Motor neuron (in vitro differentiated cells): Measurements from ENCODE around the gene GAS1. TPM values are rescaled to one million over a fixed set of nuclear protein-coding genes. Genes with fewer than 3 reads are reported as not detected.
A peak's percentile ranks its signal among the peaks of the same experiment; 100 is the strongest.

Experiments used
- ATAC-seq, 8 experiments: fragments of 200-7000 bp; cut with Tn5 transposase; replicated peaks in 6 of 8; 2 replicates each; pipeline ENCODE4 v1.8.0; 2021; ENCODE audit warnings: mild to moderate bottlenecking in 8 of 8, moderate library complexity in 8 of 8
- H3K27ac ChIP-seq, 2 donors: fragments of 250-450 bp; sonication (Bioruptor Pico); 2 replicates each; pipeline ENCODE4 v1.9.0; 2021; ENCODE audit warnings: antibody characterized with exemption in 2 of 2, mild to moderate bottlenecking in 2 of 2, moderate library complexity in 1 of 2
- H3K4me1 ChIP-seq, 2 donors: fragments of 250-450 bp; sonication (Bioruptor Pico); replicated peaks in 1 of 2; 2 replicates each; pipeline ENCODE4 v1.6.1; 2021; ENCODE audit warnings: antibody characterized with exemption in 2 of 2, mild to moderate bottlenecking in 2 of 2, moderate library complexity in 1 of 2
- H3K4me3 ChIP-seq, 5 donors: fragments of 250-450 bp; sonication (Bioruptor Pico); 2 replicates each; pipeline ENCODE4 v1.9.0; 2021; ENCODE audit warnings: antibody characterized with exemption in 5 of 5, mild to moderate bottlenecking in 5 of 5, moderate library complexity in 4 of 5
- WGBS, 10 experiments: fragments of 450-650 bp; shearing (Covaris generic); methylation state at CpG; one replicate each; pipeline ENCODE4 v1.0.0; 2022; 5-methylcytosine and 5-hydroxymethylcytosine counted together
- in situ Hi-C, 9 experiments: fragments of 400-800 bp; cut with MboI; loops; one replicate each; pipeline ENCODE4 v1.15.0; 2021; ENCODE audit warnings: low sequenced_read_pairs in 9 of 9, low pct_unique_long_range_greater_than_20kb in 2 of 9; ENCODE audit not compliant: unreplicated experiment in 9 of 9
- total RNA-seq, 8 experiments: library from RNA; unstranded; fragments of 300-600 nt; gene quantifications; 2 replicates each; pipeline versions ENCODE4 v1.2.3 to v1.2.4, GENCODE V29; 2022

GAS1 gene
- total RNA-seq, 8 experiments from 2014 or later: 0.84 to 6.4 (median 2.8) TPM

GRCh38 chr9:86978413-86978812, 31.1 kb upstream of the GAS1 start:
- ATAC-seq: no peak
- Histone ChIP-seq H3K4me1 (peaks cover 0 to 3% of the 10 kb centered on the region in 2 donors), H3K4me3 (no peak overlapping the region), H3K27ac (no peak overlapping the region)
- in situ Hi-C loops: no loop called here
- 58 to 100% (median 85%) methylated on average over 1 to 2 of the region's 2 CpGs for WGBS, 10 experiments

- no peak overlapping the region for H3K27ac ChIP-seq
- H3K4me3 ChIP-seq: no peak overlapping the region
- H3K4me1 ChIP-seq: no peaks in the 10 kb centered on the region
- in situ Hi-C loops: no loop called here
- ATAC-seq: no peak
- 43 to 100% (median 90%) methylated on average over 1 to 3 of the region's 4 CpGs for WGBS, 10 experiments
Measured at GRCh38 chr9:86977205-86977835, 30.0 kb upstream of the GAS1 start.

GRCh38 chr9:86975606-86976005, 28.3 kb upstream of the GAS1 start:
- in situ Hi-C loops: no loop called here
- Histone ChIP-seq H3K4me3 (no peak overlapping the region), H3K27ac (no peak overlapping the region), H3K4me1 (no peaks in the 10 kb centered on the region)
- ATAC-seq: no peak

- 0 to 100% (median 65%) methylated on average over 1 to 2 of the region's 2 CpGs; no CpG with 5 or more reads in 1 of the 10 experiments for WGBS, 10 experiments
- no peaks in the 10 kb centered on the region for H3K4me1 ChIP-seq
- in situ Hi-C loops: no loop called here
- no peak overlapping the region for H3K27ac ChIP-seq
- ATAC-seq: no peak
- no peak overlapping the region for H3K4me3 ChIP-seq
Measured at GRCh38 chr9:86975036-86975435, 27.7 kb upstream of the GAS1 start.

- Histone ChIP-seq H3K27ac (no peak overlapping the region), H3K4me3 (no peak overlapping the region), H3K4me1 (no peaks in the 10 kb centered on the region)
- in situ Hi-C loops: loop anchor here in 3 of 9 experiments (25.0 kb wide), 1 partner anchor 338 kb away; no protein-coding TSS in a partner anchor
- ATAC-seq: peak in 1 of 8 experiments; percentile 28
- WGBS, 10 experiments: 75 to 100% (median 86%) methylated on average over 1 to 2 of the region's 2 CpGs; no CpG with 5 or more reads in 2 of the 10 experiments
Measured at GRCh38 chr9:86974421-86974820, 27.1 kb upstream of the GAS1 start.

GRCh38 chr9:86971742-86972141, 24.4 kb upstream of the GAS1 start:
- in situ Hi-C loops: loop anchor here in 3 of 9 experiments (25.0 kb wide), 1 partner anchor 341 kb away; no protein-coding TSS in a partner anchor

GRCh38 chr9:86968258-86968920, 21.1 kb upstream of the GAS1 start:
- WGBS, 10 experiments: 13 to 100% (median 80%) methylated on average over 1 to 7 of the region's 8 CpGs; no CpG with 5 or more reads in 1 of the 10 experiments
- no peaks in the 10 kb centered on the region for H3K4me1 ChIP-seq
- in situ Hi-C loops: loop anchor here in 3 of 9 experiments (25.0 kb wide), 1 partner anchor 344 kb away; no protein-coding TSS in a partner anchor
- no peak overlapping the region for H3K4me3 ChIP-seq
- ATAC-seq: no peak
- H3K27ac ChIP-seq: no peak overlapping the region

More at GRCh38 chr9:86971742-86972141, 24.4 kb upstream of the GAS1 start:
- ATAC-seq: no peak
- Histone ChIP-seq H3K27ac (no peak overlapping the region), H3K4me3 (no peak overlapping the region), H3K4me1 (no peaks in the 10 kb centered on the region)

- 38 to 100% (median 85%) methylated on average over 1 to 9 of the region's 10 CpGs for WGBS, 10 experiments
- H3K4me3 ChIP-seq: no peak overlapping the region
- ATAC-seq: no peak
- H3K4me1 ChIP-seq: no peaks in the 10 kb centered on the region
- H3K27ac ChIP-seq: no peak overlapping the region
- in situ Hi-C loops: loop anchor here in 3 of 9 experiments (25.0 kb wide), 1 partner anchor 345 kb away; no protein-coding TSS in a partner anchor
Measured at GRCh38 chr9:86966852-86967511, 19.7 kb upstream of the GAS1 start.

GRCh38 chr9:86965636-86966395, 18.5 kb upstream of the GAS1 start:
- in situ Hi-C loops: loop anchor here in 3 of 9 experiments (25.0 kb wide), 1 partner anchor 346 kb away; no protein-coding TSS in a partner anchor
- Histone ChIP-seq H3K4me1 (no peaks in the 10 kb centered on the region), H3K4me3 (no peak overlapping the region), H3K27ac (no peak overlapping the region)
- 17 to 93% (median 71%) methylated on average over 1 to 5 of the region's 5 CpGs; no CpG with 5 or more reads in 1 of the 10 experiments for WGBS, 10 experiments
- ATAC-seq: no peak

GRCh38 chr9:86962692-86963091, 15.4 kb upstream of the GAS1 start:
- in situ Hi-C loops: loop anchor here in 3 of 9 experiments (25.0 kb wide), 1 partner anchor 350 kb away; no protein-coding TSS in a partner anchor
- WGBS, 10 experiments: 78 to 98% (median 92%) methylated on average over 4 to 9 of the region's 9 CpGs
- H3K4me1 ChIP-seq: no peaks in the 10 kb centered on the region
- ATAC-seq: no peak
- no peak overlapping the region for H3K27ac ChIP-seq
- no peak overlapping the region for H3K4me3 ChIP-seq

GRCh38 chr9:86960938-86961337, 13.6 kb upstream of the GAS1 start:
- Histone ChIP-seq H3K27ac (no peak overlapping the region), H3K4me1 (no peaks in the 10 kb centered on the region), H3K4me3 (no peak overlapping the region)
- ATAC-seq: no peak
- 67 to 100% (median 85%) methylated on average over 1 to 6 of the region's 6 CpGs; no CpG with 5 or more reads in 2 of the 10 experiments for WGBS, 10 experiments
- in situ Hi-C loops: loop anchor here in 3 of 9 experiments (25.0 kb wide), 1 partner anchor 351 kb away; no protein-coding TSS in a partner anchor

GRCh38 chr9:86958203-86958602, 10.9 kb upstream of the GAS1 start:
- 0 to 100% (median 96%) methylated on average over 1 of the region's 1 CpG; no CpG with 5 or more reads in 2 of the 10 experiments for WGBS, 10 experiments
- Histone ChIP-seq H3K4me3 (no peak overlapping the region), H3K27ac (no peak overlapping the region), H3K4me1 (no peaks in the 10 kb centered on the region)
- in situ Hi-C loops: loop anchor here in 3 of 9 experiments (25.0 kb wide), 1 partner anchor 354 kb away; no protein-coding TSS in a partner anchor
- no peak for ATAC-seq
